HepG2 (cell line): Measurements from ENCODE around the gene FAM118A. TPM values are rescaled to one million over a fixed set of nuclear protein-coding genes. Genes with fewer than 3 reads are reported as not detected.

Experiments
- CBX1 ChIP-seq: IDR thresholded peaks from one replicate; pipeline ENCODE4 v1.6.1; 2016; ENCODE audit warnings: antibody characterized with exemption, low read depth
- ETV5 ChIP-seq: IDR thresholded peaks from 2 replicates; pipeline ENCODE4 v1.6.1; 2018; ENCODE audit warnings: missing biosample characterization, missing genetic modification reagents, inconsistent platforms, borderline replicate concordance
- HIC2 ChIP-seq: sonication (generic); formaldehyde crosslinking; IDR thresholded peaks from 2 replicates; pipeline ENCODE4 v1.9.0; 2022; ENCODE audit warnings: low read depth, missing genetic modification reagents
- MAX ChIP-seq: IDR thresholded peaks from 2 replicates; pipeline ENCODE4 v1.6.1; 2012; ENCODE audit warnings: inconsistent platforms
- NRL ChIP-seq: sonication (generic); formaldehyde crosslinking; IDR thresholded peaks from 2 replicates; pipeline ENCODE4 v1.5.0; 2020; ENCODE audit warnings: missing genetic modification reagents, mild to moderate bottlenecking, moderate library complexity, borderline replicate concordance
- PHF20 ChIP-seq: sonication (generic); formaldehyde crosslinking; IDR thresholded peaks from 2 replicates; pipeline ENCODE4 v1.5.0; 2020; ENCODE audit warnings: mild to moderate bottlenecking, missing genetic modification reagents
- SALL1 ChIP-seq: sonication (generic); formaldehyde crosslinking; IDR thresholded peaks from 2 replicates; pipeline ENCODE4 v1.8.0; 2022; ENCODE audit warnings: mild to moderate bottlenecking, missing genetic modification reagents
- SP140L ChIP-seq: sonication (generic); formaldehyde crosslinking; IDR thresholded peaks from 2 replicates; pipeline ENCODE4 v1.4.0; 2020; ENCODE audit warnings: missing genetic modification reagents, borderline replicate concordance
- TEAD3 ChIP-seq: optimal IDR thresholded peaks from 2 replicates; pipeline ENCODE3; 2016; ENCODE audit warnings: borderline replicate concordance
- ZNF737 ChIP-seq: sonication (generic); formaldehyde crosslinking; IDR thresholded peaks from 2 replicates; pipeline ENCODE4 v1.5.0; 2020; ENCODE audit warnings: missing genetic modification reagents, mild to moderate bottlenecking, borderline replicate concordance
- polyA plus RNA-seq, 8 experiments: library from polyadenylated mRNA; depleted of rRNA in 3 of 8; stranded (reverse) in 7 of 8; unstranded in 1 of 8; fragments of >200 nt; fragmentation: Illumina TruSeq in 4 of 8; extraction: Trizol in 4 of 8; gene quantifications; 2 replicates each; pipeline versions ENCODE4 v1.2.1 to v1.2.3, GENCODE V29; 2011 to 2016; ENCODE audit warnings: low read depth in 4 of 8, missing spikeins in 1 of 8, mixed read lengths in 1 of 8; ENCODE audit not compliant: insufficient read depth in 1 of 8
- total RNA-seq, 5 experiments: library from RNA; depleted of rRNA; stranded (reverse); fragments of >200 nt; fragmentation: Illumina TruSeq; extraction: Trizol; gene quantifications; 2 replicates each; pipeline ENCODE4 v1.2.3, GENCODE V29; 2016; ENCODE audit warnings: low read depth in 1 of 5
- TF ChIP-seq, protein P1 (sequence below): sonication (generic); formaldehyde crosslinking; IDR thresholded peaks from 2 replicates; pipeline ENCODE4 v1.8.0; 2022; ENCODE audit warnings: mild to moderate bottlenecking, missing genetic modification reagents; ENCODE audit not compliant: insufficient replicate concordance
- TF ChIP-seq, protein P2 (sequence below): sonication (generic); formaldehyde crosslinking; IDR thresholded peaks from 2 replicates; pipeline ENCODE4 v1.5.0; 2020; ENCODE audit warnings: mild to moderate bottlenecking, missing genetic modification reagents, borderline replicate concordance
- TF ChIP-seq, protein P3 (sequence below): sonication (generic); formaldehyde crosslinking; IDR thresholded peaks from 2 replicates; pipeline ENCODE4 v1.5.0; 2020; ENCODE audit warnings: mild to moderate bottlenecking, missing genetic modification reagents, moderate library complexity

The FAM118A gene
- total and polyA plus RNA-seq, 2 of the 13 experiments (the other 11 are each of a cell fraction or from before 2014, with no cell fraction given), result 36.7 to 48.2 TPM

- TF ChIP-seq, protein P1, sequence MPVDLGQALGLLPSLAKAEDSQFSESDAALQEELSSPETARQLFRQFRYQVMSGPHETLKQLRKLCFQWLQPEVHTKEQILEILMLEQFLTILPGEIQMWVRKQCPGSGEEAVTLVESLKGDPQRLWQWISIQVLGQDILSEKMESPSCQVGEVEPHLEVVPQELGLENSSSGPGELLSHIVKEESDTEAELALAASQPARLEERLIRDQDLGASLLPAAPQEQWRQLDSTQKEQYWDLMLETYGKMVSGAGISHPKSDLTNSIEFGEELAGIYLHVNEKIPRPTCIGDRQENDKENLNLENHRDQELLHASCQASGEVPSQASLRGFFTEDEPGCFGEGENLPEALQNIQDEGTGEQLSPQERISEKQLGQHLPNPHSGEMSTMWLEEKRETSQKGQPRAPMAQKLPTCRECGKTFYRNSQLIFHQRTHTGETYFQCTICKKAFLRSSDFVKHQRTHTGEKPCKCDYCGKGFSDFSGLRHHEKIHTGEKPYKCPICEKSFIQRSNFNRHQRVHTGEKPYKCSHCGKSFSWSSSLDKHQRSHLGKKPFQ (CRISPR knock-in tag), result no peak
- TF ChIP-seq NRL (CRISPR knock-in tag) (no peak), CBX1 (no peak), ZNF737 (CRISPR knock-in tag) (no peak), PHF20 (CRISPR knock-in tag) (0 out of 2 replicates have a peak, but pooled peaks have one; percentile 14), ETV5 (CRISPR knock-in tag) (peak; percentile 18; the same call in 1 of the 2 replicates), MAX (peak; percentile 74), SALL1 (0 out of 2 replicates have a peak, but pooled peaks have one; percentile 6), SP140L (no peak), TEAD3 (CRISPR knock-in tag) (peak; percentile 6), HIC2 (CRISPR knock-in tag) (no peak)
- TF ChIP-seq, protein P2, sequence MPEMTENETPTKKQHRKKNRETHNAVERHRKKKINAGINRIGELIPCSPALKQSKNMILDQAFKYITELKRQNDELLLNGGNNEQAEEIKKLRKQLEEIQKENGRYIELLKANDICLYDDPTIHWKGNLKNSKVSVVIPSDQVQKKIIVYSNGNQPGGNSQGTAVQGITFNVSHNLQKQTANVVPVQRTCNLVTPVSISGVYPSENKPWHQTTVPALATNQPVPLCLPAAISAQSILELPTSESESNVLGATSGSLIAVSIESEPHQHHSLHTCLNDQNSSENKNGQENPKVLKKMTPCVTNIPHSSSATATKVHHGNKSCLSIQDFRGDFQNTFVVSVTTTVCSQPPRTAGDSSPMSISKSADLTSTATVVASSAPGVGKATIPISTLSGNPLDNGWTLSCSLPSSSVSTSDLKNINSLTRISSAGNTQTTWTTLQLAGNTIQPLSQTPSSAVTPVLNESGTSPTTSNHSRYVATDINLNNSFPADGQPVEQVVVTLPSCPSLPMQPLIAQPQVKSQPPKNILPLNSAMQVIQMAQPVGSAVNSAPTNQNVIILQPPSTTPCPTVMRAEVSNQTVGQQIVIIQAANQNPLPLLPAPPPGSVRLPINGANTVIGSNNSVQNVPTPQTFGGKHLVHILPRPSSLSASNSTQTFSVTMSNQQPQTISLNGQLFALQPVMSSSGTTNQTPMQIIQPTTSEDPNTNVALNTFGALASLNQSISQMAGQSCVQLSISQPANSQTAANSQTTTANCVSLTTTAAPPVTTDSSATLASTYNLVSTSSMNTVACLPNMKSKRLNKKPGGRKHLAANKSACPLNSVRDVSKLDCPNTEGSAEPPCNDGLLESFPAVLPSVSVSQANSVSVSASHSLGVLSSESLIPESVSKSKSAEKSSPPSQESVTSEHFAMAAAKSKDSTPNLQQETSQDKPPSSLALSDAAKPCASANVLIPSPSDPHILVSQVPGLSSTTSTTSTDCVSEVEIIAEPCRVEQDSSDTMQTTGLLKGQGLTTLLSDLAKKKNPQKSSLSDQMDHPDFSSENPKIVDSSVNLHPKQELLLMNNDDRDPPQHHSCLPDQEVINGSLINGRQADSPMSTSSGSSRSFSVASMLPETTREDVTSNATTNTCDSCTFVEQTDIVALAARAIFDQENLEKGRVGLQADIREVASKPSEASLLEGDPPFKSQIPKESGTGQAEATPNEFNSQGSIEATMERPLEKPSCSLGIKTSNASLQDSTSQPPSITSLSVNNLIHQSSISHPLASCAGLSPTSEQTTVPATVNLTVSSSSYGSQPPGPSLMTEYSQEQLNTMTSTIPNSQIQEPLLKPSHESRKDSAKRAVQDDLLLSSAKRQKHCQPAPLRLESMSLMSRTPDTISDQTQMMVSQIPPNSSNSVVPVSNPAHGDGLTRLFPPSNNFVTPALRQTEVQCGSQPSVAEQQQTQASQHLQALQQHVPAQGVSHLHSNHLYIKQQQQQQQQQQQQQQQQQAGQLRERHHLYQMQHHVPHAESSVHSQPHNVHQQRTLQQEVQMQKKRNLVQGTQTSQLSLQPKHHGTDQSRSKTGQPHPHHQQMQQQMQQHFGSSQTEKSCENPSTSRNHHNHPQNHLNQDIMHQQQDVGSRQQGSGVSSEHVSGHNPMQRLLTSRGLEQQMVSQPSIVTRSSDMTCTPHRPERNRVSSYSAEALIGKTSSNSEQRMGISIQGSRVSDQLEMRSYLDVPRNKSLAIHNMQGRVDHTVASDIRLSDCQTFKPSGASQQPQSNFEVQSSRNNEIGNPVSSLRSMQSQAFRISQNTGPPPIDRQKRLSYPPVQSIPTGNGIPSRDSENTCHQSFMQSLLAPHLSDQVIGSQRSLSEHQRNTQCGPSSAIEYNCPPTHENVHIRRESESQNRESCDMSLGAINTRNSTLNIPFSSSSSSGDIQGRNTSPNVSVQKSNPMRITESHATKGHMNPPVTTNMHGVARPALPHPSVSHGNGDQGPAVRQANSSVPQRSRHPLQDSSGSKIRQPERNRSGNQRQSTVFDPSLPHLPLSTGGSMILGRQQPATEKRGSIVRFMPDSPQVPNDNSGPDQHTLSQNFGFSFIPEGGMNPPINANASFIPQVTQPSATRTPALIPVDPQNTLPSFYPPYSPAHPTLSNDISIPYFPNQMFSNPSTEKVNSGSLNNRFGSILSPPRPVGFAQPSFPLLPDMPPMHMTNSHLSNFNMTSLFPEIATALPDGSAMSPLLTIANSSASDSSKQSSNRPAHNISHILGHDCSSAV (CRISPR knock-in tag), result no peak
- TF ChIP-seq, protein P3, sequence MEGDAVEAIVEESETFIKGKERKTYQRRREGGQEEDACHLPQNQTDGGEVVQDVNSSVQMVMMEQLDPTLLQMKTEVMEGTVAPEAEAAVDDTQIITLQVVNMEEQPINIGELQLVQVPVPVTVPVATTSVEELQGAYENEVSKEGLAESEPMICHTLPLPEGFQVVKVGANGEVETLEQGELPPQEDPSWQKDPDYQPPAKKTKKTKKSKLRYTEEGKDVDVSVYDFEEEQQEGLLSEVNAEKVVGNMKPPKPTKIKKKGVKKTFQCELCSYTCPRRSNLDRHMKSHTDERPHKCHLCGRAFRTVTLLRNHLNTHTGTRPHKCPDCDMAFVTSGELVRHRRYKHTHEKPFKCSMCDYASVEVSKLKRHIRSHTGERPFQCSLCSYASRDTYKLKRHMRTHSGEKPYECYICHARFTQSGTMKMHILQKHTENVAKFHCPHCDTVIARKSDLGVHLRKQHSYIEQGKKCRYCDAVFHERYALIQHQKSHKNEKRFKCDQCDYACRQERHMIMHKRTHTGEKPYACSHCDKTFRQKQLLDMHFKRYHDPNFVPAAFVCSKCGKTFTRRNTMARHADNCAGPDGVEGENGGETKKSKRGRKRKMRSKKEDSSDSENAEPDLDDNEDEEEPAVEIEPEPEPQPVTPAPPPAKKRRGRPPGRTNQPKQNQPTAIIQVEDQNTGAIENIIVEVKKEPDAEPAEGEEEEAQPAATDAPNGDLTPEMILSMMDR (CRISPR knock-in tag), result peak; percentile 29; the same call in 1 of the 2 replicates
Observed at GRCh38 chr22:45270095-45271020, 39.4 kb upstream of the FAM118A start (continued).
